GDM1 (cell line): Measurements from ENCODE around the gene EPGN.
A peak's percentile ranks its signal among the peaks of the same experiment; 100 is the strongest.

Experiments
- DNase-seq: peaks from one replicate; lab custom pipeline; 2025; lab: John Stamatoyannopoulos, UW

EPGN gene

GRCh38 chr4:74308215-74308614 lies at the start of gene EPGN:
EPGN (plus strand) TSS chr4:74308470; CDS start chr4:74308534, 64 bp downstream.
- no peak for DNase-seq

GRCh38 chr4:74258963-74259362 lies 49.3 kb upstream of the EPGN start:
- no peak for DNase-seq

- DNase-seq, result no peak
Measured at GRCh38 chr4:74260036-74260435, 48.2 kb upstream of the EPGN start.

GRCh38 chr4:74262522-74262921 lies 45.7 kb upstream of the EPGN start:
- no peak for DNase-seq

GRCh38 chr4:74263551-74263950 lies 44.7 kb upstream of the EPGN start:
- no peak for DNase-seq

GRCh38 chr4:74266081-74266480 lies 42.2 kb upstream of the EPGN start:
- DNase-seq, result no peak

GRCh38 chr4:74267998-74268606 lies 40.2 kb upstream of the EPGN start:
- no peak for DNase-seq

- DNase-seq, result no peak
Measured at GRCh38 chr4:74268643-74269042, 39.6 kb upstream of the EPGN start.

- DNase-seq, result no peak
Measured at GRCh38 chr4:74278490-74278889, 29.8 kb upstream of the EPGN start.

GRCh38 chr4:74279716-74280115 lies 28.6 kb upstream of the EPGN start:
- no peak for DNase-seq

- DNase-seq, result no peak
Measured at GRCh38 chr4:74282926-74283325, 25.3 kb upstream of the EPGN start.

- no peak for DNase-seq
Measured at GRCh38 chr4:74283614-74284013, 24.7 kb upstream of the EPGN start.

- DNase-seq, result no peak
Measured at GRCh38 chr4:74284053-74284452, 24.2 kb upstream of the EPGN start.

- DNase-seq, result no peak
Measured at GRCh38 chr4:74287164-74287563, 21.1 kb upstream of the EPGN start.

GRCh38 chr4:74287791-74288190 lies 20.5 kb upstream of the EPGN start:
- no peak for DNase-seq

- no peak for DNase-seq
Measured at GRCh38 chr4:74291471-74291870, 16.8 kb upstream of the EPGN start.

GRCh38 chr4:74292111-74292870 lies 16.0 kb upstream of the EPGN start:
- DNase-seq, result no peak

- no peak for DNase-seq
Measured at GRCh38 chr4:74293558-74293957, 14.7 kb upstream of the EPGN start.

GRCh38 chr4:74294681-74295080 lies 13.6 kb upstream of the EPGN start:
- no peak for DNase-seq

- no peak for DNase-seq
Measured at GRCh38 chr4:74297539-74297938, 10.7 kb upstream of the EPGN start.

GRCh38 chr4:74304095-74304625 lies 4.1 kb upstream of the EPGN start:
- no peak for DNase-seq

- no peak for DNase-seq
Measured at GRCh38 chr4:74305000-74305399, 3.3 kb upstream of the EPGN start.

GRCh38 chr4:74307170-74307569 lies 1.1 kb upstream of the EPGN start:
- no peak for DNase-seq

GRCh38 chr4:74309223-74309622 lies 953 bp downstream of the EPGN start:
- DNase-seq, result peak; percentile 2
